GM18511 (cell line): ENCODE measurements around the gene OMD.

ENCODE experiments used
- ATAC-seq: cut with Tn5 transposase; IDR thresholded peaks from one replicate; pipeline ENCODE4 v1.9.1; 2021; ENCODE audit warnings: mild to moderate bottlenecking, moderate library complexity; ENCODE audit not compliant: unreplicated experiment

The OMD gene

DNA sequence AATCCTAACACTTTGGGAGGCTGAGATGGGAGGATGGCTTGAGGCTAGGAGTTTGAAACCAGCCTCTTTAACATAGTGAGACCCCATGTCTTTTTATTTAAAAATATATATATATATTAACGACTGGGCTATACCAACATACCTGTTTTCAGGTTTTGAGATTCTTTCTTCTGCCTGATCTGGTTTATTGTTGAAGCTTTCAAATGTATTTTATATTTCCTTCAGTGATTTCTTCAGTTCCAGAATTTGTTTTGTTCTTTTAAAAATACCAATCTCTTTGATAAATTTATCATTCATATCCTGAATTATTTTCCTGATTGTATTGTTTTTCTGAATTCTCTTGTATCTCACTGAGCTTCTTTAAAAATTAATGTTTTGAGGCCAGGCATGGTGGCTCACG is 51.1 kb downstream of the OMD start:
- no peak for ATAC-seq

DNA sequence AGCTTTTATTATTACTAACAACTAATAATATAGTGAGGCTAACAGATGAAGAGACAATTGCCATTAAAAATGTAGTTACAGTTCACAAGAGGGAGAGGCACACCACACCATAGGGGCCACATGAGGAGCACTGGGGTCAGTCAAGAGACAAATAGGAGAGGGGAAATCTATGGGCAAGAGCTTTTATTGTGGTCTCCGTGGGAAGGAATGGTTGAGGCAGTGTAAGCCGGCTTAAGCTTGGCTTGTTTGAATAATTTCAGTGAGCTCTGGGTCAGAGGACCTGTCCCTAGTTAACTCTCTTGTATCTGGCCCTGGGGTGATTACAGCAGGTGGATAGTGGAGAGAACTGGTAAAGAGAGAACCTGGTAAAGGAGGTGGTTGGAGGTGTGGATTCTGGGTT is 55.2 kb downstream of the OMD start:
- no peak for ATAC-seq
